GM18951 (cell line): ENCODE measurements around the gene CDK5RAP2.

Experiments
- POLR2A ChIP-seq: IDR thresholded peaks from 4 replicates; pipeline ENCODE4 v1.6.1; 2011; ENCODE audit warnings: mild to moderate bottlenecking; ENCODE audit not compliant: insufficient read length, insufficient read depth; ENCODE audit errors: extremely low read depth
- in situ Hi-C: fragments of 300-500 bp; cut with MboI; formaldehyde crosslinking; loops from one replicate; pipeline ENCODE4 v1.12.0; 2022; ENCODE audit warnings: low sequenced_read_pairs, mixed read lengths, inconsistent platforms; ENCODE audit not compliant: unreplicated experiment

The CDK5RAP2 gene

DNA sequence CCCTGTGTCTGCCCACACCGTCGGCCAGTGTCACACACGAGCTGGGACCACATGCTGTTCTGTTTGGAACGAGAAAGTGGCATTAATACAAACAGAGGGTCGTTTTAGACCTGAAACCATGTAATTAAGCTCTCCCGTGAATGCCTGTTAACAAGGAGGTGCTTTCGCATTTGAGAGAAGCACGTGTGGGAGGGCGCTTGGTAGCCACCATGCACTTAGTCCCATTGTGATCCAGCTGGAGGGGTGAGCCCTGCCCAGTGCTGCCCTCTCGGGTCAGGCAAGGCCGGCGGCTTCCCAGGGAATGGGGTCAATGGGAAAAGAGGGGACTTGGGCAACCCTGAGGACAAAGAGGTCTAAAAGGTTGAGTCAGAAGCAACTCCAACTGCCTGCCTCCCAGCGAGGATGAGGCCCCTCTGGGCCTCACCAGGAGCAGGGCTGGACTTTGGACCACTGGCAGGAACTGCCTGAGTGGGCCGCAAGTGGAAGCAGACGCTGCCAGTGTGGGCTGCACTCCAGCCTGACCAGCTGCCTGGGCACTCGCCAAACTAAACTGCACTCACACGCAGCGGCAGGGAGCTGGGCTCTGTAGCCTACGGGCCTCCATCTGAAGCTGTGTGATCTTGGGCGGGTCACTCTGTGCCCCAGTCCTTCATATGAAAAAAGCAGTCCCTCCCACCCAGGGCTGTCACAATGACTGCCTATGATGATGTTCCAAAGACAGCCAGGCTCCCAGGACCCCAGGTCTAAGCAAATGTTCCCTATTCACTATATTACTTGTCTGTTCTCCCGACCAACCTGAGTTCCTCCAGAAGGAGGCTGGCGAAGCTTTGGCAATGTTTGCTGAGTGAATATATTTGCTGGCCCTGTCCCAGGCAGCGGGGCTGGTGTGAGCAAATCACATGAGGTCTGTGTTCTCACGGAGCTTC, 195.7 kb downstream of the CDK5RAP2 start:
- no peak for TF ChIP-seq POLR2A
- in situ Hi-C loops, result no loop called here

DNA sequence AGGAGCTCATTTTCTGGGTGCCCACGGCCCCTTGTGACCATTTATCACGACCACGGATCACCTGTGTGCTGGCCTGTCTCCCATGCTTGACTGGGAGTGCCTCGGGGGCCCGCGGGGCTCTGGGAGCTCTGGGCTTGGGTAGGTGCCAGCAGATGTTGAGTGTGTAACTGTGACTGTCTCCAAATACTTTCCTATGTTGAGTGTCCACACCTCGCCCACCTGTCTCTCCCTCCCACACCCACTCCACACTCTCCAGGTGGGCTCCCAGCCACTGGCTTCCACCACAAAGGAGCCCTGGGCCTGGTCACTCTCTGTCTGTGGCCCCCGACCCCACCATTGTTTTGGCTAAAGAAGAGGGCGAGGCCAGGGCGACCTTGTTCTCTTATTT, 196.4 kb downstream of the CDK5RAP2 start:
- in situ Hi-C loops, result no loop called here
- no peak for TF ChIP-seq POLR2A

DNA sequence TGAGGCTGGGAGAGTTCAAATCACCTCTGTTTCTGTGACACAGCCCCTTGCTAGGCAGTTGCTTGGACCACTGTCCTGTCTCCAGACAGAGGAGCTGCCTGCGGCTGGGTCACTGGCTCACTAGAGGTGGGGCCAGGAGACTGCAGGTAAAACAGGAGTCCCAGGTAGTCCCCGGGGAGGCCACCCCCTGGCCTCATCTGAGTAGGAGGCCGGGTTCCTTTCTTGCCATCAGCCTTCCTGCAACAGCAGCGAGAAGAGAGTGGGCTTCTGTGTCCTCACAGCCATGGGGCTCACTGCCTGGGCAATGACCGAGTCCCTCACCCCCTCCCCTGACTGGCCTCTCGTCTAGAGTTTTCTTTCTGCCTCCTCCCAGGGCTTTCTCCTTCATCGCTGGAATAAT, 197.5 kb downstream of the CDK5RAP2 start:
- TF ChIP-seq POLR2A, result no peak
- in situ Hi-C loops, result no loop called here

DNA sequence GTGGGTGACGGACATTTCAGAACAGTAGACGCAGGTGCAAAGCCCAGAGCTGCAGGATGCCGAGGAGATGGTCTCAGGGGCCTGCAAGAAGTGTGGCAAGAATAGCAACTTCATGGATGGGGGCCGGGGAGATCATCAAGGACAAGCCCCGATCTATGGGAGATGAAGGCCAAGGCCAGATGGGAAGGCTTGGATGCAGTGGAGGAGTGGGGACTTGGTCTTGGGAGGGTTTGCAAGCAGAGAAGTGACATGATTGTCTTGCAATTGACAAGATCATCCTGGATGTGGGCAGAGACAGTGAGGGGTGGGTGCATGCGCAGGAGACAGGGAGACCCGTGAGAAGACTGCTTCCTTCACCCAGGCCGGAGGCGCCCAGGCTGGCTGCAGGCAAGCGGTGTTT, 198.1 kb downstream of the CDK5RAP2 start:
- no peak for TF ChIP-seq POLR2A
- in situ Hi-C loops, result no loop called here

DNA sequence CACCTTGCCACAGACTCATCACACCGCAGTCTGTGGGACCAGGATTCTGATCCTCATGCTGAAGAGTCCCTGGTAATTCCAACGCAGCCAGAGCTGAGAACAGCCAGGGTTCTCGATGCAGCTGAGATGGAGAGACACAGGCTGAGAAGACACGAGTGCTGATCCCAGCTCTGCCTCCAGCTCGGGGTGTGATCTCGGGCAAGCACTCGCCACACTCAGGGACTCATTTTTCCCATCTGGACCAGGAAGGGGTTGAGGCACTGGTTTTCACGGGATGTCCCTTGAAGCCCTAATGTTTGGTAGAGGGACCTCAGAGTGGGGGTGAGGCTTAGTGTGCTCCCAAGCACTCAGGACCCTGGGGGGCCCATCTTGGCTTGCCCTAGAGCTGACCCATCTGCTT, 200.4 kb downstream of the CDK5RAP2 start:
- no peak for TF ChIP-seq POLR2A
- in situ Hi-C loops, result no loop called here

DNA sequence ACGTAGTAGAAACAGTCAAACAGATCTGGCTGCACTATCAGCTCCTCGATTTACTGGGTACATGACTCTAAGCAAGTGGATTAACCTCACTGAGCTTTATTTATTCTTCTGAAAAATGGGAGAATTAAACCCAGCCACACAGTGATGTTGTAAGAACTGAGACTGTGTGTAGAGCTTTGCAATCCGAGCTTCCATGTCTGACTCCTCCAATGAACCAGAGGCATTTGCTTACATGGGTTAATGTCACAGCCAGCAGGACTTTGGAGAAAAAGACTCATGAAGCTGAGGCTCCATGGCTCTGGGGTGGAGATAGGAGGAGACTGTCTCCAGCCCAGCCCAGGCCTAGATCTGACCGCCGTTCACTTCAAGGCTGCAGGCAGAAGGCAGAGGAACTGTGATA, 201.3 kb downstream of the CDK5RAP2 start:
- TF ChIP-seq POLR2A, result no peak
- in situ Hi-C loops, result no loop called here

DNA sequence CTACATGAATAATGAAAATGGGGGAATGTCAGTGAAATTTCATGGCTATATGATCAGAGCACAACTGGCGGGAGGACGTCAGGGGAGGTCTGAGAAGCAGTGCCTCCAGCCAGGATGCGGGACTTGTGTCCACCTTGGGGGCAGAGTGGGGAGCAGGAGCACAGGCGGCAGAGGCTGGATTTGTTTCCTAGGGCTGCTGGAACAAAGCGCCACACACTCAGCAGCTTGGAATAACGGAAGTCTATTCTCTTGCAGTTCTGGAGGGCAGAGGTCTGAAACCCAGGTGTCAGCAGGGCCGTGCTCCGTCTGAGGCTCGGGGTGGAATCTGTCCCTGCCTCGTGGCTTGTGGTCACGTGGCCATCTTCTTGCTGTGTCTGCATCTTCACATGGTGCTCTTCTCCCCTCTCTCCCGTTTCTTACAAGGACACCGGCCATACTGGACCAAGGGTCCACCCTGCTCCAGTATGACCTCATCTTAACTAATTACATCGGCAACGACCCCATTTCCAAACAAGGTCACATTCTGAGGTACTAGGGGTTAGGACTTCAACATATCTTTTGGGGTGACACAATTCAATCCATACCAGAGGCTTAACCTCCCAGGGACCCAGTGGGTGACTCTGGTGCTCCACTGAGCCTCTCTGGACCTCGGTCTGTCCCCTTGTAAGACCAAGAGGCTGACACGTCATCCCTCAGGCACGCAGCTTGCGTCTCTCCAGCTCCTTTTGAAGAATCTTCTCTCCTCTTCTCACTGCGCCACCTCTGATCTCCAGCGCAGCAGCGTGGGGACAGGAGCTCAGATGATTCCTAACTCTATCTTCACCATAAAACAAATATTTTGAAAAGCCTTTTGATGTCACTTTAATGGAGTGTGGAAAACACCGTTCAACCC, 202.5 kb downstream of the CDK5RAP2 start:
- in situ Hi-C loops, result no loop called here
- TF ChIP-seq POLR2A, result no peak

DNA sequence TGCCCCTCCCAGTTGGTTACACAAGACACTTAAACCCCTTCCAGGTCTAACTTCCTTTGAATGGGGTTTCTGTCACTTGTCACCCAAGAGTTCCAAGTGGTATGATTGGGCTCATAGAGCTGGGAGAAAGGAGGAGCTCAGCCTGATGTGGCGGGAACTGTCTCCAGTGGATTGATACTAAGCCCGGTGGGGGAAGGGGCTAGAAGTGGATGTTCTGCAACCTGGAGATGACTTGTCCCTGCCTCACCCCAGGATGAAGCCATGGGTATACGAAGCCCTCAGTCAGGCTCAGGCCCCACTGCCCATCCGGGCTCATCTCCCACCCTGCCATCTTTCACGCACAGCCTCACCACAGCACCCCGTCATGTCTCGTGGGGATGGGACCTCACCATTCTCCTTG, 203.9 kb downstream of the CDK5RAP2 start:
- TF ChIP-seq POLR2A, result no peak
- in situ Hi-C loops, result no loop called here

DNA sequence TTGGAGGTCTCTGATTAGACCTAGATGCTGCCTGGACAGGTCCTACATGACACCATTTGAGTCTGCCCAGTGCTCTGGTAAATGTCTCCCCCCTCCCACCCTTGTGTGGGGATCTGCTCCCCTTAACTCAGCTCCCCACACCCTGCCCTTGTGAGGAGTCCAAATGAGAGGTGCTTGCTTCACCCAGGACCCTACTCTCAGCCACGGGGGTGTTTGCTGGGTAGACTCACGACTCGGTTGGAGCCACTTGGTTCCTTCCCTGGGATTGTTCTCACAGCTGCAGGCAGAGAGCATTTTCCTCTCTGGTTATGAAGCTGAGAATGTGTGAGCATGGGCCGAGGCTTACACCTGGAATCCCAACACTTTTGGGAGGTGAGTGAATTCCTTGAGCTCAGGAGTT, 204.7 kb downstream of the CDK5RAP2 start:
- TF ChIP-seq POLR2A, result no peak
- in situ Hi-C loops, result no loop called here

DNA sequence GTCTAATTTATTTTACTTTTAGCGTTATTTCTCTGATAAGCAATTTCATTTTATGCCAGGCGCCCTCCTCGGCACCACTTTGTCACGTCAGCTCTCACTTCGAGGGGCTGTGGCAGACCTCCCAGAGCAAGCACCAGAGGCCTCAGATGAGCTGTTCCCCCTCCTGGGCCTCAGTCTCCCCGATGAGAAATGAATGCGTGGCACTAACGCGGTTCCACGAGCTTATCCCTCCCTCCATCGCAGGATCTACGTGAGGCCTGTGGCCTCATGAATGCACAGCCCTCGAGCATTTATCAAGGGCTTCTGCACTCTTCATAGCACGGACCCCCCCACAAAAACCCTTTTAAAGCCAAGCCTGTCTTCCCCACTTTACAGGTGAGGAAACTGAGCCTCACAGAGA, 205.2 kb downstream of the CDK5RAP2 start:
- no peak for TF ChIP-seq POLR2A
- in situ Hi-C loops, result no loop called here

DNA sequence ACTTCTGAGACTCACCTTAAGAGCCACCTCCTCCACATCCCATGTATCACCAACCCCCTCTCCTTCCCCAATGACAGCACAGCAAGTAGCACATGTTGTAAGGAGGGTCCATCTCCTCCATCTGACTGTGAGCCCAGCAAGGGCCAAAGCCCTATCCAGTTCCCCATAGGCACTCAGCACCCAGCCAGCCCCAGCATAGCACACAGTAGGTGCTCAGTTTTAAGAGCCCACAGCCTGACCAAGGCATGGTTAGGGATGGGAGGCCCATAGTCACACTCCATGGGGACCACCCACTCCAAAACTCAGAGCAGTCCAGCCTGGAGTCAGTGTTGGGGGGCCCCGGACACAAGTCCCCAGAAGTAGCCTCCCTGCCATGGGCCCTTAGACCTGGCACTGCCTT, 205.7 kb downstream of the CDK5RAP2 start:
- in situ Hi-C loops, result no loop called here
- no peak for TF ChIP-seq POLR2A

DNA sequence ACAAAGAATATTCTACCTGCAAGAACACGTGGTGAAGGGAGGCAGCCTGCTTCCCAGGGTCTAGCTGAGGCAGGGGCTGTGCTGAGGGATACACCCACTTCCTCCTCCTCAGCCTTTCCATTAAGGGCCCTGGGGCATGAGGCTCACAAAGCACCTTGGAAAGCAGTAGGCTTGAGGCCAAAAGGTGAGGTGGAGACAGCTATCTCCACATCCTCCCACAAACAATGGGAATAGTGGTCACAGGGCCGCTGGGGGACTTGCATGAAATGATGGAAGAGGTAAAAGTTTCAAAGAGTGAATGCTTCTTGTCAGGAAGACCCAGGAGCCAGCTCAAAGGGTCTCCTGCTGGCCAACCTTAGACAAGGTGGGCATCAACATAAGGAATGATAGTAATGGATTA, 207.9 kb downstream of the CDK5RAP2 start:
- no peak for TF ChIP-seq POLR2A
- in situ Hi-C loops, result no loop called here

DNA sequence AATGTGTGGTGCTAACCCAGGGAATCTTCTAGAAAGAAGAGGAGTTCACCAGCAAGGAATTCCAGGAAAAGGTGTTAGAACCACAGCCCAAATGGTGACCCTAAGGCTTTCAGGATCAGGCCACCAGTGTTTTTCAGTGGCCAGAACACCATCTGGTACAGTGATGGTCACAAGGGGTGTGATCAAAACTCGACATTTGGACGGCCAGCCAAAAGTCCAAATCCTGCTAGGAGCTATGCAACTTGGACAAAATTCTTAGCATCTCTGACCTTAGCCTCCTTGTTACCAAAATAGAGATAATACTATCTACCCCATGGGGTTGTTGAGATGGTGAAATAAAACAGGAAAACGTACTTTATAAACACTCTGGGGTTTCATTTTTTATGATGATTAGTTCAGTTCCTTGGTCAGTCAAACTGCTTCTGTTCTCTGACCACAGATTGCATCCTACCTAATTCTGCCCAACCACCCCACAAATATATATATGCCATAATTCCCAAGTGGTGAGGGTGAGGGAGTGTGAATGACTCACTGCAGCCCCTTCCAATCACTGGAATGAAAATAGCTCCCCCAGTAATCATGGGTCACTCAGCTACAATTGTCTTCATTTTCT, 210.3 kb downstream of the CDK5RAP2 start:
- in situ Hi-C loops, result no loop called here
- TF ChIP-seq POLR2A, result no peak
